NB4 (cell line): ENCODE data around the gene NBEAL1.

ENCODE experiments used
- POLR2A ChIP-seq: IDR thresholded peaks from 2 replicates; pipeline ENCODE4 v1.6.1; 2011; ENCODE audit warnings: mild to moderate bottlenecking; ENCODE audit not compliant: insufficient read length; ENCODE audit errors: extremely low read depth
- TF ChIP-seq, protein P1 (sequence below): IDR thresholded peaks from one replicate; pipeline ENCODE4 v1.5.1; 2012; ENCODE audit warnings: low read depth, low read length
- TF ChIP-seq, protein P2 (sequence below): IDR thresholded peaks from 2 replicates; pipeline ENCODE4 v1.6.1; 2011; ENCODE audit warnings: low read depth, low read length

DNA sequence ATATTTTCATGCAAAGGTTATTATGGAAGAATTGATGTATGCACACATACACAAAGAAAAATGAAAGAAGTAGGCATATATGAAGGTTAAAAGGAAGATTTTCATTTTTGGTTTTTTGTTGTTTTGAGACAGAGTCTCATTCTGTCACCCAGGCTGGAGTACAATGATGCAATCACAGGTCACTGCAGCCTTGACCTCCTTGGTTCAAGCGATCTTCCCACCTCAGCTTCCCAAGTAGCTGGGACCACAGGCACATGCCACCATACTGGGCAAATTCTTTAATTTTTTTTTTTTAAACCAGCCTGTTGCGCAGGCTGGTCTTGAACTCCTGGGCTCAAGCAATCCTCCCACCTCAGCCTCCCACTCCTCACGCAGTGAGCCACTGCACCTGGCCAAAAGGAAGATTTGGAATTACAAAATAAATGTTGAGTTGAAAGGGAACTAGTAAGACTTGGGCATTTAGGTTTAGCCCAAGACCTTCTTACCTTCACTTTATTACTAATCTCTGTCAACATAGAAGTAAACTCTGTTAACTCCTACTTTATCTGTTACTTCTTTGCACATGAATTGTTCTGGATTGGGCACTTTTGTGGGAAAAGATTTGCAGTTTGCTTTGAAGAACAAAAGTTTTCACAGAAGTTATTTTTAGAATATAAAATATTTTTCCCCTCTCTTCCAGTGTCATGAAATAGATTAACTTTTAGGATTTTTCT lies 31.7 kb upstream of the NBEAL1 start:
- TF ChIP-seq, protein P1, sequence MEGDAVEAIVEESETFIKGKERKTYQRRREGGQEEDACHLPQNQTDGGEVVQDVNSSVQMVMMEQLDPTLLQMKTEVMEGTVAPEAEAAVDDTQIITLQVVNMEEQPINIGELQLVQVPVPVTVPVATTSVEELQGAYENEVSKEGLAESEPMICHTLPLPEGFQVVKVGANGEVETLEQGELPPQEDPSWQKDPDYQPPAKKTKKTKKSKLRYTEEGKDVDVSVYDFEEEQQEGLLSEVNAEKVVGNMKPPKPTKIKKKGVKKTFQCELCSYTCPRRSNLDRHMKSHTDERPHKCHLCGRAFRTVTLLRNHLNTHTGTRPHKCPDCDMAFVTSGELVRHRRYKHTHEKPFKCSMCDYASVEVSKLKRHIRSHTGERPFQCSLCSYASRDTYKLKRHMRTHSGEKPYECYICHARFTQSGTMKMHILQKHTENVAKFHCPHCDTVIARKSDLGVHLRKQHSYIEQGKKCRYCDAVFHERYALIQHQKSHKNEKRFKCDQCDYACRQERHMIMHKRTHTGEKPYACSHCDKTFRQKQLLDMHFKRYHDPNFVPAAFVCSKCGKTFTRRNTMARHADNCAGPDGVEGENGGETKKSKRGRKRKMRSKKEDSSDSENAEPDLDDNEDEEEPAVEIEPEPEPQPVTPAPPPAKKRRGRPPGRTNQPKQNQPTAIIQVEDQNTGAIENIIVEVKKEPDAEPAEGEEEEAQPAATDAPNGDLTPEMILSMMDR: no peak
- TF ChIP-seq, protein P2, sequence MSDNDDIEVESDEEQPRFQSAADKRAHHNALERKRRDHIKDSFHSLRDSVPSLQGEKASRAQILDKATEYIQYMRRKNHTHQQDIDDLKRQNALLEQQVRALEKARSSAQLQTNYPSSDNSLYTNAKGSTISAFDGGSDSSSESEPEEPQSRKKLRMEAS: no peak
- TF ChIP-seq POLR2A: no peak
